Kidney (tissue), 14 donors: ENCODE results near the gene FATE1. TPM values are rescaled to one million over a fixed set of nuclear protein-coding genes. Genes with fewer than 3 reads are reported as not detected.

Experiments
- DNase-seq, 5 donors: peaks; one replicate each; pipeline ENCODE4 v3.0.0-alpha.2; 2013 to 2020
- FAIRE-seq: peaks from 2 replicates; lab custom pipeline; 2012; peaks lifted over from hg19 to GRCh38; lab: Jason Lieb, UNC
- H3K27ac ChIP-seq, 2 donors: one replicate each; pipeline ENCODE4 v1.7.0; 2013; ENCODE audit warnings: low read depth in 2 of 2, low read length in 2 of 2, inconsistent platforms in 1 of 2
- H3K27me3 ChIP-seq: one replicate; pipeline ENCODE4 v1.7.1; 2013; ENCODE audit warnings: low read length, inconsistent platforms; ENCODE audit not compliant: control insufficient read depth, insufficient read depth
- H3K36me3 ChIP-seq, 3 donors: one replicate each; pipeline versions ENCODE4 v1.7.0 to v1.7.1; 2013; ENCODE audit warnings: low read length in 3 of 3, control low read depth in 1 of 3, inconsistent platforms in 1 of 3; ENCODE audit not compliant: insufficient read depth in 3 of 3, control insufficient read depth in 2 of 3
- H3K4me1 ChIP-seq, 3 donors: one replicate each; pipeline versions ENCODE4 v1.7.0 to v1.7.1; 2013; ENCODE audit warnings: low read length in 3 of 3, inconsistent platforms in 1 of 3, low read depth in 1 of 3; ENCODE audit not compliant: control insufficient read depth in 2 of 3, insufficient read depth in 2 of 3
- H3K4me3 ChIP-seq, 3 donors: one replicate each; pipeline versions ENCODE4 v1.7.0 to v1.8.1; 2013; ENCODE audit warnings: low read length in 3 of 3, control low read depth in 1 of 3, inconsistent platforms in 1 of 3
- H3K9ac ChIP-seq, 3 donors: one replicate each; pipeline versions ENCODE4 v1.7.0 to v1.7.1; 2013; ENCODE audit warnings: low read length in 3 of 3, control low read depth in 1 of 3, inconsistent platforms in 1 of 3
- H3K9me3 ChIP-seq, 3 donors: one replicate each; pipeline versions ENCODE4 v1.7.0 to v1.7.1; 2013; ENCODE audit warnings: low read length in 3 of 3, control low read depth in 1 of 3, inconsistent platforms in 1 of 3; ENCODE audit not compliant: control insufficient read depth in 2 of 3, insufficient read depth in 1 of 3
- intact Hi-C: fragments of 100-400 bp; cut with DNase I; formaldehyde crosslinking; loops from one replicate; pipeline ENCODE4 v1.11.1; 2022
- polyA plus RNA-seq: library from polyadenylated mRNA; stranded (reverse); fragments of 350-450 nt; fragmentation: Illumina TruSeq; extraction: RNeasy Lipid Tissue Mini Kit (QIAGEN cat#74804); gene quantifications from one replicate; pipeline ENCODE4 v1.2.3, GENCODE V29; 2014; ENCODE audit warnings: low read depth, low replicate concordance; ENCODE audit not compliant: insufficient read depth
- total RNA-seq: library from RNA; stranded (reverse); fragmentation: NEBNext Ultra II Directional; extraction: Animal tissue kit (Norgen Biotek cat#: 25700); gene quantifications from one replicate; pipeline ENCODE4 v1.2.1, GENCODE V29; 2021
- TF ChIP-seq, protein P1 (sequence below): IDR thresholded peaks from 3 replicates; pipeline ENCODE4 v1.5.1; 2012; ENCODE audit warnings: mild to moderate bottlenecking, moderate library complexity, borderline replicate concordance; ENCODE audit not compliant: insufficient read depth; ENCODE audit errors: extremely low read depth
- donor health status: control.
- donor health status: control.
- donor health status: control.
- donor health status: control.
- donor health status: control.
- donor health status: DM: yes; HTN: yes; CAD: no.
- donor health status: Normal renal cell carcinoma (clear cell type).

Gene FATE1
- total and polyA plus RNA-seq, 2 donors from 2014 or later, result 0.52 TPM; not detected in 1

DNA sequence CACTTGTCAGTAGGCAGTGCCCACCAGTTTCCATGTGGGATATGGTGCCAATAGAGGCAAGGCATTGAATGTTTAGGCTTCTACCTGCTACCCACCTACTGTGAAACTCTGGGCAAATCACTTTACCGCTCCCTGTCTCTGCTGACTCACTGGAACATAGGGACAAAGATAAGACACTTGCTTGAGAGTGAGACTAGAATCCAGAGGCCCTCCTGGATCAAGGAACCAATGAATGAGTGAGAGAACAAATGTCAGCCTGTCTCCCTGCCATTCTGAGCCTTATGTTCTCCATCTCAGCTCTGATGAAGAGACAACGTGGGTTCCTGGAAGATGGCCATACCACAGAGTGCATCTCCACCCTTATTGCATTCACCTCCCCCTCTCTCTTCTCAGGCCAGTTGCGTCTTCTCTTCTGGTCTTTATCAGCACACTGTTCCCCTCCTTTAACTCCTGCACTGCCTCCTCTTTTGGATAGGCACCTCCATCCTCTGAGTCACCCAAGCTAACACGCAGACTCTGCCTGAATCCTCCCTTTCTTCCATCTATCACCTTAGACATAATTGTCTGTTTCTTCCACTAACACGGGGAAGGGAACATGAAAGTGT is 35.9 kb upstream of the FATE1 start:
- H3K9ac ChIP-seq, result no peak overlapping the region
- no peak overlapping the region for H3K27ac ChIP-seq
- H3K4me3 ChIP-seq, result no peak overlapping the region
- FAIRE-seq (no peak), DNase-seq (no peak)
- intact Hi-C loops, result no loop called here
- no peaks in the 10 kb centered on the region for H3K9me3 ChIP-seq
- H3K27me3 ChIP-seq, result no peaks in the 10 kb centered on the region
- H3K4me1 ChIP-seq, result no peaks in the 10 kb centered on the region
- H3K36me3 ChIP-seq, result no peaks in the 10 kb centered on the region
- TF ChIP-seq, protein P1, sequence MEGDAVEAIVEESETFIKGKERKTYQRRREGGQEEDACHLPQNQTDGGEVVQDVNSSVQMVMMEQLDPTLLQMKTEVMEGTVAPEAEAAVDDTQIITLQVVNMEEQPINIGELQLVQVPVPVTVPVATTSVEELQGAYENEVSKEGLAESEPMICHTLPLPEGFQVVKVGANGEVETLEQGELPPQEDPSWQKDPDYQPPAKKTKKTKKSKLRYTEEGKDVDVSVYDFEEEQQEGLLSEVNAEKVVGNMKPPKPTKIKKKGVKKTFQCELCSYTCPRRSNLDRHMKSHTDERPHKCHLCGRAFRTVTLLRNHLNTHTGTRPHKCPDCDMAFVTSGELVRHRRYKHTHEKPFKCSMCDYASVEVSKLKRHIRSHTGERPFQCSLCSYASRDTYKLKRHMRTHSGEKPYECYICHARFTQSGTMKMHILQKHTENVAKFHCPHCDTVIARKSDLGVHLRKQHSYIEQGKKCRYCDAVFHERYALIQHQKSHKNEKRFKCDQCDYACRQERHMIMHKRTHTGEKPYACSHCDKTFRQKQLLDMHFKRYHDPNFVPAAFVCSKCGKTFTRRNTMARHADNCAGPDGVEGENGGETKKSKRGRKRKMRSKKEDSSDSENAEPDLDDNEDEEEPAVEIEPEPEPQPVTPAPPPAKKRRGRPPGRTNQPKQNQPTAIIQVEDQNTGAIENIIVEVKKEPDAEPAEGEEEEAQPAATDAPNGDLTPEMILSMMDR, result no peak

DNA sequence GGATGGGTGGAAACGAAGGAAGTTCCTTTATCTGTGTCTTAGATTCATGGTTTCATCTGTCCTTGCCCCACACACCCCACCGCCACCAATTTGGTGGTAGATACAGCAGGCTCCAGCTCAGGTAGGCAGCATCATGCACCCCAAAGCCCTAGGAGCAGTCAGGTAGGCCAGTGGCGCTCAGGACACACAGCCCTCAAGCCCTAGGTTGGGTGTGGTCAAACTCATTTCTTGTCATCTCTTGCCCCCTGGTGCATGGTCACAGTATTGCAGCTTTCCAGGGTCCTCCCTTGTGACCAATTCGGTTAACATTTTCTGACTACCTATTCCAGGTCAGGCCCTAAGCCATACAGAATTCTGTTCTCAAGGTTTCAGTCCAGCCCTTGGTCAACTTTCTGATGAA is 35.0 kb upstream of the FATE1 start:
- H3K4me1 ChIP-seq, result no peaks in the 10 kb centered on the region
- DNase-seq, result peak in 4 of 5 donors; percentile 30 to 43 (median 39)
- FAIRE-seq, result no peak
- H3K27me3 ChIP-seq, result no peaks in the 10 kb centered on the region
- H3K4me3 ChIP-seq, result no peak overlapping the region
- H3K9ac ChIP-seq, result no peak overlapping the region
- intact Hi-C loops, result no loop called here
- TF ChIP-seq, protein P1, result peak; percentile 60
- H3K36me3 ChIP-seq, result no peaks in the 10 kb centered on the region
- no peaks in the 10 kb centered on the region for H3K9me3 ChIP-seq
- no peak overlapping the region for H3K27ac ChIP-seq

DNA sequence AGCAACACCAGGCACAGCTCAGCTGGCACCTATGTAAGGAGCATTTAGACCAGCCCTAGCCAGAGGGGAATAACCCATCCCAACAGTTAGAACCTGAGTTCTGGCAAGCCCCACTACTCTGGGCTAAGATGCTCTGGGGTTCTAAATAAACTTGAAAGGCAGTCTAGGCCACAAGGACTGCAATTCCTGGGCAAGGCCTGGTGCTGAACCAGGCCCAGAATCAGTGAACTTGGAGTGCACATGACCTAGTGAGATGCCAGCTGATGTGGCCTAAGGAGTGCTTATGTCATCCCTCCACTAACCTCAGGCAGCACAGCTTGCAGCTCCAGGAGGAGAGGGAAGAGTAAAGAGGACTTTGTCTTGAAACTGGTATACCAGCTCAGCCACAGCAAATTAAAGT is 28.2 kb upstream of the FATE1 start:
- no peaks in the 10 kb centered on the region for H3K36me3 ChIP-seq
- DNase-seq (no peak), FAIRE-seq (no peak)
- no peaks in the 10 kb centered on the region for H3K9me3 ChIP-seq
- no peak overlapping the region for H3K9ac ChIP-seq
- no peak overlapping the region for H3K4me3 ChIP-seq
- no peak overlapping the region for H3K27ac ChIP-seq
- TF ChIP-seq, protein P1, result no peak
- no peaks in the 10 kb centered on the region for H3K27me3 ChIP-seq
- no peaks in the 10 kb centered on the region for H3K4me1 ChIP-seq
- intact Hi-C loops, result no loop called here

DNA sequence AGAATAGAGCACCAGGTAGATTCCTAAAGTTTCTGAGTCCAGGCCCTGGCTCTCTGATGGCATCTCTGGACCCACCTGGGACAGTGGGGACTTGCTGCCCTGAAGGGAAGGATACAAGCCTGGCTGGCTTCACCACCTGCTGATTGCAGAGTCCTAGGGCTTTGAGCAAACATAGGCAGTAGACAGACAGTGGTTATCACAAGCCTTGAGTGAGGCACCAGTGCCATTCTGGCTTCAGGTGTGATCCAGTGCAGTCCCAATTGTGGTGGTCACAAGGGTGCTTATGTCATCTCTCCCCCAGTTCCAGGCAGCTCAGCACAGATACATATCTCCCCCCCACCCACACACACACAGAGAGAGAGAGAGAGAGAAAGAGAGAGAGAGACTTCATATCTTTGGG is 27.1 kb upstream of the FATE1 start:
- intact Hi-C loops, result no loop called here
- H3K4me3 ChIP-seq, result no peak overlapping the region
- no peaks in the 10 kb centered on the region for H3K36me3 ChIP-seq
- DNase-seq (no peak), FAIRE-seq (no peak)
- TF ChIP-seq, protein P1, result no peak
- H3K27ac ChIP-seq, result no peak overlapping the region
- H3K9ac ChIP-seq, result no peak overlapping the region
- no peaks in the 10 kb centered on the region for H3K9me3 ChIP-seq
- no peaks in the 10 kb centered on the region for H3K27me3 ChIP-seq
- H3K4me1 ChIP-seq, result no peaks in the 10 kb centered on the region
